ENCODE measurements around the gene UBE3C. TPM values are rescaled to one million over a fixed set of nuclear protein-coding genes. Genes with fewer than 3 reads are reported as not detected.

The UBE3C gene
- total RNA-seq, 6 donors from 2014 or later: 43.7 to 85.9 (median 69.3) TPM

DNA sequence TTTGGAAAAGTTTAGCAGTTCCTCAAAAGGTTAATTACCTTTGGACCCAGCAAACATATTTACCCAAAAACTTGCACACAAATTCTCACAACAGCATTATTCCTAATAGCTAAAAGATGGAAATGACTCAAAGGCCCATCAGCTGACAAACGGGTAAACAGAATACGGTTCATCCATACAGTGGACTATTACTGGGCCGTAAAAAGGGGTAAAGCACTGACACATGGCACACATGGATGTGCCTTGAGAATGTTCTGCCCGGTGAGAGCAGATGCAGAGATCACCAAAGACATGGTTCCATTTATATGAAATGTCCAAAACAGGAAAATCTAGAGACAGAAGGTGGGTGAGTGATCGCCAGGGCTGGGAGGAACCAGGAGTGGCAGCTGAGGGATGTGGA, 102.9 kb downstream of the UBE3C start:
- Histone ChIP-seq H3K9me3 (no peaks in the 10 kb centered on the region), H3K4me3 (no peak overlapping the region), H3K27me3 (no peaks in the 10 kb centered on the region), H3K4me1 (no peaks in the 10 kb centered on the region), H3K27ac (no peak overlapping the region), H3K36me3 (peaks cover 0 to 29% (median 12%) of the 10 kb centered on the region in 4 donors)
- WGBS, 2 donors: 96 to 99% methylated on average over 5 of the region's 5 CpGs
- ATAC-seq (ENCODE audit: low FRiP score in 2 of 2) (no peak), DNase-seq (no peak)
- no peak for TF ChIP-seq POLR2AphosphoS5 (IDR thresholded peaks at IDR 0.05)
- TF ChIP-seq POLR2A (IDR thresholded peaks at IDR 0.05): no peak
- TF ChIP-seq, protein P1, sequence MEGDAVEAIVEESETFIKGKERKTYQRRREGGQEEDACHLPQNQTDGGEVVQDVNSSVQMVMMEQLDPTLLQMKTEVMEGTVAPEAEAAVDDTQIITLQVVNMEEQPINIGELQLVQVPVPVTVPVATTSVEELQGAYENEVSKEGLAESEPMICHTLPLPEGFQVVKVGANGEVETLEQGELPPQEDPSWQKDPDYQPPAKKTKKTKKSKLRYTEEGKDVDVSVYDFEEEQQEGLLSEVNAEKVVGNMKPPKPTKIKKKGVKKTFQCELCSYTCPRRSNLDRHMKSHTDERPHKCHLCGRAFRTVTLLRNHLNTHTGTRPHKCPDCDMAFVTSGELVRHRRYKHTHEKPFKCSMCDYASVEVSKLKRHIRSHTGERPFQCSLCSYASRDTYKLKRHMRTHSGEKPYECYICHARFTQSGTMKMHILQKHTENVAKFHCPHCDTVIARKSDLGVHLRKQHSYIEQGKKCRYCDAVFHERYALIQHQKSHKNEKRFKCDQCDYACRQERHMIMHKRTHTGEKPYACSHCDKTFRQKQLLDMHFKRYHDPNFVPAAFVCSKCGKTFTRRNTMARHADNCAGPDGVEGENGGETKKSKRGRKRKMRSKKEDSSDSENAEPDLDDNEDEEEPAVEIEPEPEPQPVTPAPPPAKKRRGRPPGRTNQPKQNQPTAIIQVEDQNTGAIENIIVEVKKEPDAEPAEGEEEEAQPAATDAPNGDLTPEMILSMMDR (IDR thresholded peaks at IDR 0.05): no peak
- TF ChIP-seq EP300 (IDR thresholded peaks at IDR 0.05): no peak

- no peak for ATAC-seq (ENCODE audit: low FRiP score in 2 of 2)
- Histone ChIP-seq H3K4me3 (no peak overlapping the region), H3K27me3 (no peaks in the 10 kb centered on the region), H3K4me1 (no peaks in the 10 kb centered on the region), H3K27ac (no peak overlapping the region), H3K36me3 (peaks cover 5 to 30% (median 22%) of the 10 kb centered on the region in 4 donors), H3K9me3 (no peaks in the 10 kb centered on the region)
- TF ChIP-seq EP300 (IDR thresholded peaks at IDR 0.05) (no peak), POLR2AphosphoS5 (IDR thresholded peaks at IDR 0.05) (no peak), POLR2A (IDR thresholded peaks at IDR 0.05) (no peak)
- TF ChIP-seq, protein P1 (IDR thresholded peaks at IDR 0.05): no peak
- 92 to 97% methylated on average over 6 of the region's 6 CpGs for WGBS, 2 donors
- DNase-seq: no peak
Observed at GRCh38 chr7:157244516-157245294, 106.0 kb downstream of the UBE3C start.

DNA sequence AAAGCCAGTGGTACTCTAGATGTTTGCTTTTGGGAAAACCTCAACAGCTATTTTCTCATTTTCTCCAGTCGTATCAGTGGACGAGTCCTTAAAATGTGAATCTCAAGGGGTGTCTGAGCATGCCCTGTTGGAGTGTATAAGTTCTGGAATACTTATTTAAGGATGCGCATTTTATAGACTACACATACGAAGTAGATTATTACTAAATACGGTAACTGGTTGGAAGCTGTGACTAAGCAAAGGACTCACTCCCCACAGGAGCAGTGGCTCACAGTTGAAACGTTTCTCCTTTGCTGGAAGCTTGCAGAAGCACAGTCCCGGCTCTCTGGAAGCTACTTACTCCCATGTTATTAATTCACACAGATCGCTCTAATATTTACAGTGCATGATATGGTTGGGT, 107.3 kb downstream of the UBE3C start:
- Histone ChIP-seq H3K27ac (no peak overlapping the region), H3K27me3 (no peaks in the 10 kb centered on the region), H3K4me1 (no peaks in the 10 kb centered on the region), H3K9me3 (no peaks in the 10 kb centered on the region), H3K36me3 (peaks cover 5 to 34% (median 24%) of the 10 kb centered on the region in 4 donors), H3K4me3 (no peak overlapping the region)
- TF ChIP-seq POLR2A (IDR thresholded peaks at IDR 0.05) (no peak), EP300 (IDR thresholded peaks at IDR 0.05) (no peak), POLR2AphosphoS5 (IDR thresholded peaks at IDR 0.05) (no peak)
- TF ChIP-seq, protein P1 (IDR thresholded peaks at IDR 0.05): no peak
- WGBS, 2 donors: 94 to 98% methylated on average over 8 of the region's 8 CpGs
- DNase-seq: no peak
- ATAC-seq (ENCODE audit: low FRiP score in 2 of 2): no peak

- no peaks in the 10 kb centered on the region for H3K27me3 ChIP-seq
- DNase-seq: peak in 1 of 2 donors; percentile 54
- no peaks in the 10 kb centered on the region for H3K9me3 ChIP-seq
- H3K4me3 ChIP-seq: no peak overlapping the region
- H3K36me3 ChIP-seq: peaks cover 5 to 40% (median 19%) of the 10 kb centered on the region in 4 donors
- no peaks in the 10 kb centered on the region for H3K4me1 ChIP-seq
- TF ChIP-seq POLR2AphosphoS5 (IDR thresholded peaks at IDR 0.05): no peak
- no peak for TF ChIP-seq EP300 (IDR thresholded peaks at IDR 0.05)
- TF ChIP-seq POLR2A (IDR thresholded peaks at IDR 0.05): no peak
- TF ChIP-seq, protein P1 (IDR thresholded peaks at IDR 0.05): no peak
- no peak overlapping the region for H3K27ac ChIP-seq
- no peak for ATAC-seq (ENCODE audit: low FRiP score in 2 of 2)
- 95 to 96% methylated on average over 12 to 14 of the region's 14 CpGs for WGBS, 2 donors
Observed at GRCh38 chr7:157248659-157249058, 109.9 kb downstream of the UBE3C start.

Data from upper lobe of left lung (tissue), 6 donors.